Common myeloid progenitor, CD34-positive (primary cell): ENCODE results near the gene RNF222.
A peak's percentile ranks its signal among the peaks of the same experiment; 100 is the strongest.

Experiments
- CTCF ChIA-PET: fragments of 350-600 bp; sonication (Branson Sonifier 250); formaldehyde crosslinking; loops from one replicate; lab custom pipeline; 2021; ENCODE audit warnings: antibody characterized with exemption; lab: Charles Lee
- POLR2A ChIA-PET: fragments of 350-600 bp; sonication (Branson Sonifier 250); formaldehyde crosslinking; loops from one replicate; lab custom pipeline; 2021; ENCODE audit warnings: antibody characterized with exemption; lab: Charles Lee
- DNase-seq, 3 donors: peaks; one replicate each; pipeline versions ENCODE4 v3.0.0 to v3.0.0-alpha.2; 2013
- H3K27ac ChIP-seq, 2 experiments: 1 replicate in 1 of 2; 2 replicates in 1 of 2; pipeline ENCODE4 v1.7.0; 2013; ENCODE audit warnings: inconsistent platforms in 2 of 2, low read length in 2 of 2, mild to moderate bottlenecking in 2 of 2, low read depth in 1 of 2, moderate library complexity in 1 of 2; ENCODE audit not compliant: severe bottlenecking in 2 of 2, insufficient read depth in 1 of 2, poor library complexity in 1 of 2
- H3K27me3 ChIP-seq, 5 experiments: replicated peaks in 2 of 5; 1 replicate in 3 of 5; 2 replicates in 2 of 5; pipeline versions ENCODE4 v1.6.1 to v1.7.0; 2013; ENCODE audit warnings: low read length in 4 of 5, mild to moderate bottlenecking in 2 of 5, moderate library complexity in 2 of 5, inconsistent platforms in 1 of 5; ENCODE audit not compliant: insufficient read depth in 5 of 5, control insufficient read depth in 4 of 5
- H3K36me3 ChIP-seq, 4 experiments: 1 replicate in 2 of 4; 2 replicates in 2 of 4; pipeline versions ENCODE4 v1.6.1 to v1.7.0; 2013; ENCODE audit warnings: low read length in 3 of 4, control low read depth in 1 of 4, mild to moderate bottlenecking in 1 of 4; ENCODE audit not compliant: control insufficient read depth in 4 of 4, insufficient read depth in 4 of 4
- H3K4me1 ChIP-seq, 4 experiments: 1 replicate in 3 of 4; 2 replicates in 1 of 4; pipeline versions ENCODE4 v1.6.1 to v1.7.1; 2013; ENCODE audit warnings: low read length in 3 of 4, mild to moderate bottlenecking in 3 of 4, control low read depth in 1 of 4, inconsistent platforms in 1 of 4, moderate library complexity in 1 of 4; ENCODE audit not compliant: control insufficient read depth in 4 of 4, insufficient read depth in 4 of 4; ENCODE audit errors: control extremely low read depth in 1 of 4
- H3K4me3 ChIP-seq, 7 experiments: 1 replicate in 4 of 7; 2 replicates in 3 of 7; pipeline versions ENCODE4 v1.5.1 to v1.7.0; 2013; ENCODE audit warnings: mild to moderate bottlenecking in 7 of 7, low read length in 6 of 7, moderate library complexity in 6 of 7, inconsistent platforms in 2 of 7, low read depth in 2 of 7, control low read depth in 1 of 7; ENCODE audit not compliant: insufficient read depth in 4 of 7, control insufficient read depth in 1 of 7; ENCODE audit errors: extremely low read depth in 1 of 7
- H3K9me3 ChIP-seq, 5 experiments: 1 replicate in 4 of 5; 2 replicates in 1 of 5; pipeline versions ENCODE4 v1.6.1 to v1.7.1; 2013; ENCODE audit warnings: low read length in 4 of 5, mild to moderate bottlenecking in 2 of 5, inconsistent platforms in 1 of 5, low read depth in 1 of 5, moderate library complexity in 1 of 5; ENCODE audit not compliant: control insufficient read depth in 4 of 5, insufficient read depth in 2 of 5; ENCODE audit errors: control extremely low read depth in 1 of 5
- WGBS: methylation state at CpG from one replicate; pipeline ENCODE4 v1.1.5; 2013; ENCODE audit not compliant: insufficient coverage; 5-methylcytosine and 5-hydroxymethylcytosine counted together

The RNF222 gene

DNA sequence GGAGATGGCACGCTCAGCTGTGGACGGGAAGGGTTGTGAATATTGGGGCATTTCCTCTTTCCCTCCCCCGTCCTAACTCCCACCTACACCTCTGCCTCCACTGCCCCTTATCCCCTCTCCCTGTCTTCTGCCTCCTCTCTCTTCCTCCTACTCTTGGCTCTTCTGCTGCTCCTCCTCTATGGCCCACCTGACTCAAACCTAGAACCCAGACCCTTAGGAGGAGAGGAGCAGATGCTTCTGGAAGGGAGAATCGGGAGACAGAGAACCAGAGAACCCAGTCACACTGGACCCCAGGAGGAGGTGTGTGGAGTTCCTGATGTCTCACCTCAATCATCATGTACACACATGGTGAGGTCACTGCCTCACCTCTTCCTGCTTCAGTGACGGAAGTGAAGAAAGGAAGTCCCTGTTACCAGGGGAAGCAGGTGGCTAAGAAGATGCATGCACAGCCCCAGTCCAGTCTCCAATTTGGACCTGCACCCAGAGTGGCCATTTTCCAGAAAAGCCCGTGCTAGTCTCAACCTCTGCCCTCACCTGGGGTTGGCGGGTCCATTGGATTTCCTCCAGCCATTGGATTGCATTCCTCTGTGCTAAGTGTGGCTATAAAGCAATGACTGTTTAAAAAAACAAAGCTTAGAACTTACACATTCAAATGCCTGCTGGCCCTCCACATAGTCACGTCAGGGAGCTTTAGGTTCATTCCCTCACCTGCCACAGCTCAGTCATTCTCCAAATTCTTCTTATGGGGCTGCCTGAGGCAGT, 4.0 kb downstream of the RNF222 start:
- H3K4me3 ChIP-seq = peak overlapping the region in 1 of 7 experiments; percentile 17
- CTCF ChIA-PET = interaction anchor here (1.0 to 2.2 kb wide), 4 partner anchors 10 to 16 kb away, joined by 3 to 10 read pairs (median 4); partner anchors contain the start of gene RPL26
- no peaks in the 10 kb centered on the region for H3K9me3 ChIP-seq
- H3K27ac ChIP-seq = no peak overlapping the region
- DNase-seq = peak; percentile 63 to 82 (median 71)
- 57% methylated on average over 6 of the region's 8 CpGs for WGBS
- H3K36me3 ChIP-seq = no peaks in the 10 kb centered on the region
- POLR2A ChIA-PET = interaction anchor here (1.3 kb wide), 1 partner anchor 17 kb away, joined by 3 read pairs; the partner anchor contains the start of gene KRABD2
- H3K4me1 ChIP-seq = peaks cover 0 to 10% (median 4%) of the 10 kb centered on the region in 4 experiments
- H3K27me3 ChIP-seq = peaks cover 0 to 6% (median 4%) of the 10 kb centered on the region in 5 experiments

DNA sequence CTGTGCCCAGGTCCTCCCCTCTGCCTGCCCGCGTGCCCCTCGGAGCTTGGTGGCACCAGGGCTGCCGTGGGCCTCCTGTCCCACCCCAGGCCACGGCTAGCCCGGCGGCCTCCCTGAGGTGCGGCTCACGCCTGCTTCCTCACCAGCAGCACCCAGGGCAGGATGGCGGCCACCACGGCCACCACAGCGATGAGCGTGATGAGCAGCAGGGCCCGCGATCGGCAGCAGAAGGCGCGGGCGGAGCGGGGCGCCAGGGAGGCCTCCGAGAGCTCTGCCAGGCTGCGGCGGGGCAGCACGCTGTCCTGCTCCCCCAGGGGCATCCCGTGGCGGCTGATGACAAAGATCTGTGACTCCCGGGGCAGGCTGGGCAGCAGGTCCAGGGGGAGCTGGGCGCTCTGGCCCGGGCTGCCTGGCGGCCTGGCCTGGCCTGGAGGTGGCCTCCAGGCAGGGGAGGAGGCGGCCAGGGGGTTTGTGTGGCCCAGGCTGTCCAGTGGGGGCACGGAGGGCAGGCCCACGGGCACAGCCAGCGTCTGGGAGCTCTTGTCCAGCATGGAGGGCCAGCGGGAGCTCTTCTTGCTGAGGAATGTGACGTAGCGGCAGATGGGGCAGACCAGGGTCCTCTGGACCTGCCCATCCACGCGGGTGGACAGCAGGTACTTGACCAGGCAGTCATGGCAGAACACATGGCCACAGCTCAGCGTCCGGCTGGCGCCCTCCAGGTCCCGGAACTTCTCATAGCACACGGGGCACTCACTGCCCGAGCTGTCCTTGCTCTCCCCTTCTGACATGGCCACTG, 4.8 kb downstream of the RNF222 start:
- DNase-seq = peak in 2 of 3 donors; percentile 55 to 69
- no peak overlapping the region for H3K27ac ChIP-seq
- WGBS = 93% methylated on average over 40 of the region's 46 CpGs
- no peaks in the 10 kb centered on the region for H3K9me3 ChIP-seq
- no peaks in the 10 kb centered on the region for H3K36me3 ChIP-seq
- H3K27me3 ChIP-seq = peaks cover 0 to 6% (median 3%) of the 10 kb centered on the region in 5 experiments
- H3K4me3 ChIP-seq = no peak overlapping the region
- POLR2A ChIA-PET = interaction anchor here (1.3 kb wide), 1 partner anchor 16 kb away, joined by 3 read pairs; the partner anchor contains the start of gene KRABD2
- peaks cover 0 to 10% (median 4%) of the 10 kb centered on the region in 4 experiments for H3K4me1 ChIP-seq
- CTCF ChIA-PET = interaction anchor here (1.0 to 2.2 kb wide), 2 partner anchors 10 to 17 kb away, joined by 5 to 10 read pairs; partner anchors contain the start of gene RPL26

DNA sequence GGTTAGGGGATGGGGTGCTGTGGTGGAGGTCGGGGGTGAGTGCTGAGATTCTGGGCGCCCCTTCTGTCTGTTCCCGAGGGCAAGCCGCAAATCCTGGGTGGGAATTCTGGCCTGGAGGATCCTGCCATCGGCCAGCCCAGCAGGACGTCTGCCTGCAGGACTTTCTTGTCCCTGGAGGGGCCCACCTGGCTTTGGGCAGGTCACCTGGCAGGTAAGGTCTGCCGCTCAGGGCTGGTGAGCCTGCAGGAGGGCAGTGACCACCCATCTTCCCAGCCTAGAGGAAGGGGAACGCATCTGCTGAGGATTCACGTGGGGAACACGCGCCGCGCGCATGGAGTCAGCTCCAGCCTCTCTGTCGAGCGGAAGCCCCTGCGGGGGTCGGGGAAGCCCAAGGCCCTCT, 5.4 kb downstream of the RNF222 start:
- DNase-seq = no peak
- Histone ChIP-seq H3K4me1 (peaks cover 0 to 10% (median 4%) of the 10 kb centered on the region in 4 experiments), H3K36me3 (no peaks in the 10 kb centered on the region), H3K4me3 (no peak overlapping the region), H3K27ac (no peak overlapping the region), H3K9me3 (no peaks in the 10 kb centered on the region), H3K27me3 (peaks cover 0 to 3% (median 2%) of the 10 kb centered on the region in 5 experiments)
- ChIA-PET POLR2A (interaction anchor here (1.3 kb wide), 1 partner anchor 16 kb away, joined by 3 read pairs; the partner anchor contains the start of gene KRABD2), CTCF (interaction anchor here (0.6 to 2.2 kb wide), 2 partner anchors 10 to 17 kb away, joined by 3 to 10 read pairs; partner anchors contain the start of gene RPL26)
- WGBS = 97% methylated on average over 18 of the region's 18 CpGs

DNA sequence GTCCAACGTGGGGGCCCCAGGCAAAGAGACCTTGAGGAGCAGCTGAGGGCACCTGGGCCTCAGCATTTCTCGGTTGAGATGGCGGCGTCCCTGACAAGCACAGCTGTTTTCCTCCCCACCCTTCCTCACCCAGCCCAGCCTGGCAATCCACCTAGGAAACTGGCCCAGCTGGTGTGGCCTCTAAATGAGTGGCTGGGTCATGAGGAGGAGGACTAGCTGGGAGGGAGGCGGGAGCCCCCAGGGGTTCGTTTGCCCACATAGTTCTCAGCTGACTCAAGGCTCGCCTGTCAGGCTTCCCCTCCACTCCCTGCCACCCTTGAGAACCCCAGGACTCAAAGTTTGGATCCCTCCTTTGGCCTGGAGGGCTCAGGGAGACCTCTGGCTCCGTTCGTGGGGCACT, 5.9 kb downstream of the RNF222 start:
- Histone ChIP-seq H3K4me3 (no peak overlapping the region), H3K36me3 (no peaks in the 10 kb centered on the region), H3K27me3 (peaks cover 0 to 3% (median 2%) of the 10 kb centered on the region in 5 experiments), H3K9me3 (no peaks in the 10 kb centered on the region), H3K4me1 (peaks cover 0 to 10% (median 4%) of the 10 kb centered on the region in 4 experiments), H3K27ac (no peak overlapping the region)
- 85% methylated on average over 6 of the region's 9 CpGs for WGBS
- POLR2A ChIA-PET = interaction anchor here (0.6 kb wide), 1 partner anchor 133 kb away, joined by 3 read pairs; no protein-coding TSS in a partner anchor
- DNase-seq = no peak
- CTCF ChIA-PET = interaction anchor here (0.6 to 2.2 kb wide), 4 partner anchors 9 to 18 kb away, joined by 3 to 10 read pairs (median 4); partner anchors contain the start of gene RPL26

DNA sequence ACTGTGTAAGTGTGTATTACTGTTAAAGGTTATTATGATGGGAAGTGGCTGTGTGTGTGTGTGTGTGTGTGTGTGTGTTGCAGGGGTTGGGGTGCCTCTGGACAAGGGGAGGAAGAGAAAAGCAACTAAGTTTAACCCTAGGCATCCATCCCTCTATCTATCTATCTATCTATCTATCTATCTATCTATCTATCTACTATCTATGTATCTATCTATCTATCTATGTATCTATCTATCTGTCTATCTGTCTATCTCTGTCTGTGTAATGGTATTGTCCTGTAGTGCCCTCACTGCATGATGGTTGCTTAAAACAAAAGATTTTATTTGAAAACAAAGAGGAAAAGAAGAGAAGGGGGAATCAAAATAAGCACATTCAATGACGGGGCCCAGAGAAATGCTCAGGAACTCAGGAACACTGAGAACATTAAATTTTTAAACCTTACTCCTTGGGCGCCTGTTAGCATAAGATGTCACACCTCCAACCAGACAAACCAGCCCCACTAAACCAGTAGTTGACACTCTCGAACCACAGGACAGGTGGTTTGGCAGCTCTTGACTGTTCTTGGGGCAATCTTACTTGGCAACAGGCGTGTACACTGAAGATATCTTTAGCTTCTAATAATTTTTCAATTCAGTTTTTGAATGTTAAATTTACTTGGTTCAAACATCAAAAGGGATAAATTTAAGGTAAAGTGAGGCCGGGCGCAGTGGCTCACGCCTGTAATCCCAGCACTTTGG, 9.5 kb downstream of the RNF222 start:
- H3K9me3 ChIP-seq = no peaks in the 10 kb centered on the region
- H3K4me1 ChIP-seq = peaks cover 0 to 10% (median 6%) of the 10 kb centered on the region in 4 experiments
- H3K36me3 ChIP-seq = no peaks in the 10 kb centered on the region
- ChIA-PET POLR2A (no interaction called here), CTCF (no interaction called here)
- H3K27me3 ChIP-seq = no peaks in the 10 kb centered on the region
- no peak for DNase-seq
- H3K4me3 ChIP-seq = no peak overlapping the region
- WGBS = 100% methylated on average over 5 of the region's 7 CpGs
- H3K27ac ChIP-seq = no peak overlapping the region

DNA sequence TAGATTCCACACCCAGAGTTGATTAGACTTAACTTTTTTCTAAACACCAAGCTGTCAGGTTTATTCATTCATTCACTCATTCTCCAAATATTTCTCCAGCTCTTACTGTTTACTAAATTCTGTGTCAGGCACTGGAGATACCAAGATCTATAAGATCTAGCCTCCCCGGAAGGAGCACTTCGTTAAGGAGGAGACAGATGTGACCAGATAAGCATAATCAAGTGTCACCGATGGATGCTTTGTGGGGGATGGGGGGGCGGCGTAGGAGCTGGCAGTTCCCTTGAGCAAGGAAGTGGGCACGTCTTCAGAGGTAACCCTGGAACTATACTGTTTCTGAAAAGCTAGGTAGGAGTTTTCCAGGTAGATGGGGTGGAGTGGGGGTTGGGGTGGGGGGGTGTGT, 10.8 kb downstream of the RNF222 start:
- POLR2A ChIA-PET = no interaction called here
- WGBS = 56% methylated on average over 3 of the region's 6 CpGs
- H3K27me3 ChIP-seq = no peaks in the 10 kb centered on the region
- no peak for DNase-seq
- H3K36me3 ChIP-seq = peaks cover 0 to 1% (median under 1%) of the 10 kb centered on the region in 4 experiments
- H3K9me3 ChIP-seq = no peaks in the 10 kb centered on the region
- no peak overlapping the region for H3K27ac ChIP-seq
- no peak overlapping the region for H3K4me3 ChIP-seq
- CTCF ChIA-PET = interaction anchor here (1.1 kb wide), 1 partner anchor 23 kb away, joined by 3 read pairs; no protein-coding TSS in a partner anchor
- peaks cover 7 to 15% (median 11%) of the 10 kb centered on the region in 4 experiments for H3K4me1 ChIP-seq
